Measurements from ENCODE around the gene CCNF.

The CCNF gene

GRCh38 chr16:2507665-2508064, 78.4 kb downstream of the CCNF start:
- Histone ChIP-seq H3K27ac (ENCODE audit: low read length) (no peak overlapping the region), H3K36me3 (ENCODE audit: control insufficient read depth in 2 of 2, insufficient read depth in 2 of 2, low read length in 2 of 2) (no peaks in the 10 kb centered on the region), H3K9ac (ENCODE audit: low read length in 2 of 2) (no peak overlapping the region), H3K9me3 (ENCODE audit: control insufficient read depth in 2 of 2, low read length in 2 of 2) (no peaks in the 10 kb centered on the region), H3K4me3 (ENCODE audit: low read length in 2 of 2) (no peak overlapping the region), H3K4me1 (ENCODE audit: control insufficient read depth, insufficient read depth, low read length) (peaks cover 16% of the 10 kb centered on the region), H3K27me3 (ENCODE audit: control insufficient read depth in 1 of 2, insufficient read depth in 2 of 2, low read length in 2 of 2) (no peaks in the 10 kb centered on the region)
